IMR-90 (cell line): ENCODE results near the gene ARHGAP28. TPM values are rescaled to one million over a fixed set of nuclear protein-coding genes. Genes with fewer than 3 reads are reported as not detected.
A peak's percentile ranks its signal among the peaks of the same experiment; 100 is the strongest.

Experiments used
- ATAC-seq: fragments of 200-7000 bp; cut with Tn5 transposase; 2 replicates; pipeline ENCODE4 v1.9.1; 2020; ENCODE audit warnings: low read depth, mild to moderate bottlenecking, moderate library complexity
- BruUV-seq: library from RNA; stranded (reverse); fragments of 400-500 nt; replicated peaks from 2 replicates; lab custom pipeline; 2021; lab: Mats Ljungman, UMichigan
- CTCF ChIA-PET: fragments of 300-600 bp; formaldehyde crosslinking; extraction: SDS; loops from one replicate; lab custom pipeline; 2021; ENCODE audit warnings: antibody characterized with exemption; lab: Yijun Ruan, JAX
- POLR2A ChIA-PET: fragments of 300-600 bp; sonication (Branson Sonifier 250); formaldehyde crosslinking; loops from one replicate; lab custom pipeline; 2022; ENCODE audit warnings: antibody characterized with exemption; ENCODE audit not compliant: unreplicated experiment; lab: Charles Lee
- DNase-seq: peaks from one replicate; pipeline ENCODE4 v3.0.0; 2013
- H2AFZ ChIP-seq: replicated peaks from 2 replicates; pipeline ENCODE3; 2013; ENCODE audit warnings: low read length, mild to moderate bottlenecking; ENCODE audit not compliant: poor library complexity
- H2AK5ac ChIP-seq: 2 replicates; pipeline ENCODE4 v1.6.1; 2013; ENCODE audit warnings: low read depth, low read length, inconsistent platforms
- H2AK9ac ChIP-seq: replicated peaks from 2 replicates; pipeline ENCODE3; 2013; ENCODE audit warnings: mild to moderate bottlenecking, low read depth, low read length, moderate library complexity; ENCODE audit not compliant: poor library complexity
- H2BK120ac ChIP-seq: 2 replicates; pipeline ENCODE4 v1.6.1; 2013; ENCODE audit warnings: low read depth, low read length, inconsistent platforms
- H2BK15ac ChIP-seq: 3 replicates; pipeline ENCODE4 v1.6.1; 2013; ENCODE audit warnings: low read depth, low read length, inconsistent platforms
- H2BK20ac ChIP-seq: 2 replicates; pipeline ENCODE4 v1.6.1; 2013; ENCODE audit warnings: low read depth, mild to moderate bottlenecking, inconsistent platforms, low read length, moderate library complexity
- H2BK5ac ChIP-seq: 2 replicates; pipeline ENCODE4 v1.6.1; 2013; ENCODE audit warnings: mild to moderate bottlenecking, low read depth, low read length, inconsistent platforms; ENCODE audit not compliant: poor library complexity, severe bottlenecking
- H3K14ac ChIP-seq: replicated peaks from 2 replicates; pipeline ENCODE4 v1.6.1; 2013; ENCODE audit warnings: low read depth, low read length, inconsistent platforms
- H3K18ac ChIP-seq: 2 replicates; pipeline ENCODE4 v1.6.1; 2013; ENCODE audit warnings: low read depth, low read length, control low read depth
- H3K23ac ChIP-seq: 2 replicates; pipeline ENCODE4 v1.6.1; 2013; ENCODE audit warnings: low read depth, low read length, inconsistent platforms
- H3K27ac ChIP-seq: 2 replicates; pipeline ENCODE4 v1.5.1; 2013; ENCODE audit warnings: mild to moderate bottlenecking, control low read depth, low read length; ENCODE audit not compliant: insufficient read depth
- H3K27me3 ChIP-seq: 2 replicates; pipeline ENCODE4 v1.6.1; 2013; ENCODE audit warnings: low read length; ENCODE audit not compliant: control insufficient read depth, insufficient read depth
- H3K36me3 ChIP-seq: 2 replicates; pipeline ENCODE4 v1.6.1; 2013; ENCODE audit warnings: low read length, mixed read lengths; ENCODE audit not compliant: control insufficient read depth, insufficient read depth
- H3K4ac ChIP-seq: 2 replicates; pipeline ENCODE4 v1.6.1; 2013; ENCODE audit warnings: low read depth, low read length, inconsistent platforms
- H3K4me1 ChIP-seq: 2 replicates; pipeline ENCODE4 v1.6.1; 2013; ENCODE audit warnings: low read length, mixed read lengths; ENCODE audit not compliant: control insufficient read depth, insufficient read depth
- H3K4me2 ChIP-seq: 2 replicates; pipeline ENCODE4 v1.6.1; 2013; ENCODE audit warnings: low read depth, mild to moderate bottlenecking, control low read depth, low read length, moderate library complexity
- H3K4me3 ChIP-seq: 2 replicates; pipeline ENCODE4 v1.5.1; 2013; ENCODE audit warnings: low read depth, mild to moderate bottlenecking, control low read depth, low read length, moderate library complexity; ENCODE audit not compliant: insufficient read depth
- H3K56ac ChIP-seq: 2 replicates; pipeline ENCODE4 v1.6.1; 2013; ENCODE audit warnings: low read length, inconsistent platforms; ENCODE audit not compliant: insufficient read depth; ENCODE audit errors: extremely low read depth
- H3K79me1 ChIP-seq, 2 experiments: 2 replicates each; pipeline ENCODE4 v1.6.1; 2013; ENCODE audit warnings: low read length in 2 of 2, inconsistent platforms in 1 of 2, low read depth in 1 of 2
- H3K9ac ChIP-seq: 2 replicates; pipeline ENCODE4 v1.6.1; 2013; ENCODE audit warnings: low read depth, low read length, control low read depth
- H3K9me1 ChIP-seq: 2 replicates; pipeline ENCODE4 v1.6.1; 2013; ENCODE audit warnings: low read length, inconsistent platforms; ENCODE audit not compliant: insufficient read depth
- H3K9me3 ChIP-seq: 2 replicates; pipeline ENCODE4 v1.6.1; 2013; ENCODE audit warnings: low read length; ENCODE audit not compliant: control insufficient read depth, insufficient read depth
- H4K20me1 ChIP-seq: 2 replicates; pipeline ENCODE4 v1.6.1; 2013; ENCODE audit warnings: low read length, inconsistent platforms; ENCODE audit not compliant: insufficient read depth
- H4K5ac ChIP-seq: 2 replicates; pipeline ENCODE4 v1.6.1; 2013; ENCODE audit warnings: mild to moderate bottlenecking, low read depth, low read length, control low read depth
- H4K8ac ChIP-seq, 2 experiments: 2 replicates each; pipeline ENCODE4 v1.6.1; 2013; ENCODE audit warnings: low read depth in 2 of 2, low read length in 2 of 2, control low read depth in 1 of 2, inconsistent platforms in 1 of 2
- H4K91ac ChIP-seq: 2 replicates; pipeline ENCODE4 v1.6.1; 2013; ENCODE audit warnings: low read depth, low read length, inconsistent platforms; ENCODE audit not compliant: insufficient read depth
- BHLHE40 ChIP-seq: fragments of 150-350 bp; IDR thresholded peaks from 2 replicates; pipeline ENCODE4 v1.6.1; 2016; ENCODE audit warnings: mild to moderate bottlenecking, low read depth, low read length
- CEBPB ChIP-seq: IDR thresholded peaks from 2 replicates; pipeline ENCODE4 v1.6.1; 2012; ENCODE audit warnings: low read depth, low read length, improper control_type of control experiment
- MAFK ChIP-seq: IDR thresholded peaks from 2 replicates; pipeline ENCODE4 v1.6.1; 2012; ENCODE audit warnings: low read depth, low read length, improper control_type of control experiment
- MAZ ChIP-seq: IDR thresholded peaks from 2 replicates; pipeline ENCODE4 v1.6.1; 2012; ENCODE audit warnings: low read depth, mild to moderate bottlenecking, low read length, improper control_type of control experiment, moderate library complexity, borderline replicate concordance
- NFE2L2 ChIP-seq: fragments of 150-350 bp; IDR thresholded peaks from 2 replicates; pipeline ENCODE4 v1.6.1; 2016; ENCODE audit warnings: low read depth, mild to moderate bottlenecking, low read length
- POLR2A ChIP-seq: IDR thresholded peaks from 2 replicates; pipeline ENCODE4 v1.6.1; 2012; ENCODE audit warnings: mild to moderate bottlenecking, low read depth, low read length
- RAD21 ChIP-seq: IDR thresholded peaks from 2 replicates; pipeline ENCODE4 v1.6.1; 2012; ENCODE audit warnings: low read length, improper control_type of control experiment
- WGBS, 2 experiments: methylation state at CpG; one replicate each; pipeline versions ENCODE4 v1.1.5 to v1.1.7; 2013; ENCODE audit warnings: missing lambda C conversion rate in 2 of 2; ENCODE audit not compliant: insufficient read length in 1 of 2; ENCODE audit errors: extremely low coverage in 2 of 2; 5-methylcytosine and 5-hydroxymethylcytosine counted together
- dilution Hi-C: fragments of 300-500 bp; cut with HindIII; formaldehyde crosslinking; loops from one replicate; pipeline ENCODE4 v1.14.3; 2018; ENCODE audit warnings: low sequenced_read_pairs; ENCODE audit not compliant: unreplicated experiment
- in situ Hi-C: fragments of 300-500 bp; cut with MboI; formaldehyde crosslinking; loops from 3 replicates; pipeline ENCODE4 v1.14.3; 2019; ENCODE audit warnings: low sequenced_read_pairs, inconsistent platforms, mixed read lengths
- intact Hi-C: fragments of 100-400 bp; cut with micrococcal nuclease; formaldehyde crosslinking; loops from 2 replicates; pipeline ENCODE4 v1.10.0; 2022
- polyA plus RNA-seq, 3 experiments: library from polyadenylated mRNA; depleted of rRNA; stranded (reverse); fragments of >200 nt; gene quantifications; 2 replicates each; pipeline ENCODE4 v1.2.3, GENCODE V29; 2012; ENCODE audit warnings: low replicate concordance in 1 of 3
- total RNA-seq: library from RNA; depleted of rRNA; stranded (reverse); fragments of >200 nt; gene quantifications from 2 replicates; pipeline ENCODE4 v1.2.3, GENCODE V29; 2012
- TF ChIP-seq, protein P1 (sequence below): fragments of 150-350 bp; IDR thresholded peaks from 2 replicates; pipeline ENCODE4 v1.6.1; 2016; ENCODE audit warnings: low read depth, mild to moderate bottlenecking, low read length, moderate library complexity, borderline replicate concordance
- TF ChIP-seq, protein P2 (sequence below): conservative IDR thresholded peaks from 2 replicates; pipeline ENCODE4 v1.5.1; 2012; ENCODE audit warnings: mild to moderate bottlenecking, low read depth, low read length, improper control_type of control experiment

ARHGAP28 gene
- total and polyA plus RNA-seq, 2 of the 4 experiments (the other 2 are of a cell fraction): 1.8 to 3.8 TPM

DNA sequence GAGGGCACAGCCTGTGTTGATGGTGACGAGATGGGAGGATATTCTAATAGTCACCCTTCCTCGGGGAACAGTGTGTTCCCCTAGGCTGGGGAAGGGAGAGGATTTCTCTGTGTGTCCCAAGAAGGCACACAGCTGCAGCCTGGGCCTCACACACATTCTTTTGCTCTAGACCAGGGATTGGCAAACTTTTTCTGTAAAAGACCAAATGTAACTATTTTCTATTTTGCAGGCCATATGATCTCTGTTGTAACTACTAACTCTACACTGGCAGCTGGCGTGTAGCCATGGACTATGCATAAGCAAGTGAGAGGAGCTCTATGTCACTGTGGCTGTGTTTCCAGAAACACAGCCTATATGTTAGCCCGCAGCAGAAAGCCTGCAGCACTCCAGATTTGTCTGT is 65.8 kb downstream of the ARHGAP28 start:
- peak overlapping the region; percentile 64 for H3K9ac ChIP-seq
- H3K36me3 ChIP-seq: peaks cover 1% of the 10 kb centered on the region
- no peak for TF ChIP-seq NFE2L2
- TF ChIP-seq MAZ: no peak
- TF ChIP-seq, protein P1, sequence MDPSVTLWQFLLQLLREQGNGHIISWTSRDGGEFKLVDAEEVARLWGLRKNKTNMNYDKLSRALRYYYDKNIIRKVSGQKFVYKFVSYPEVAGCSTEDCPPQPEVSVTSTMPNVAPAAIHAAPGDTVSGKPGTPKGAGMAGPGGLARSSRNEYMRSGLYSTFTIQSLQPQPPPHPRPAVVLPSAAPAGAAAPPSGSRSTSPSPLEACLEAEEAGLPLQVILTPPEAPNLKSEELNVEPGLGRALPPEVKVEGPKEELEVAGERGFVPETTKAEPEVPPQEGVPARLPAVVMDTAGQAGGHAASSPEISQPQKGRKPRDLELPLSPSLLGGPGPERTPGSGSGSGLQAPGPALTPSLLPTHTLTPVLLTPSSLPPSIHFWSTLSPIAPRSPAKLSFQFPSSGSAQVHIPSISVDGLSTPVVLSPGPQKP: no peak
- TF ChIP-seq MAFK: no peak
- TF ChIP-seq POLR2A: no peak
- TF ChIP-seq BHLHE40: no peak
- TF ChIP-seq, protein P2, sequence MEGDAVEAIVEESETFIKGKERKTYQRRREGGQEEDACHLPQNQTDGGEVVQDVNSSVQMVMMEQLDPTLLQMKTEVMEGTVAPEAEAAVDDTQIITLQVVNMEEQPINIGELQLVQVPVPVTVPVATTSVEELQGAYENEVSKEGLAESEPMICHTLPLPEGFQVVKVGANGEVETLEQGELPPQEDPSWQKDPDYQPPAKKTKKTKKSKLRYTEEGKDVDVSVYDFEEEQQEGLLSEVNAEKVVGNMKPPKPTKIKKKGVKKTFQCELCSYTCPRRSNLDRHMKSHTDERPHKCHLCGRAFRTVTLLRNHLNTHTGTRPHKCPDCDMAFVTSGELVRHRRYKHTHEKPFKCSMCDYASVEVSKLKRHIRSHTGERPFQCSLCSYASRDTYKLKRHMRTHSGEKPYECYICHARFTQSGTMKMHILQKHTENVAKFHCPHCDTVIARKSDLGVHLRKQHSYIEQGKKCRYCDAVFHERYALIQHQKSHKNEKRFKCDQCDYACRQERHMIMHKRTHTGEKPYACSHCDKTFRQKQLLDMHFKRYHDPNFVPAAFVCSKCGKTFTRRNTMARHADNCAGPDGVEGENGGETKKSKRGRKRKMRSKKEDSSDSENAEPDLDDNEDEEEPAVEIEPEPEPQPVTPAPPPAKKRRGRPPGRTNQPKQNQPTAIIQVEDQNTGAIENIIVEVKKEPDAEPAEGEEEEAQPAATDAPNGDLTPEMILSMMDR: no peak
- TF ChIP-seq RAD21: no peak
- no peak for TF ChIP-seq CEBPB
- H3K9me3 ChIP-seq: no peaks in the 10 kb centered on the region
- H3K18ac ChIP-seq: peak overlapping the region; percentile 89; the same call in 1 of the 2 replicates
- dilution Hi-C loops: no loop called here
- H3K14ac ChIP-seq: 0 out of 2 replicates have a peak overlapping the region, but pooled peaks have one; percentile 20
- H3K4me2 ChIP-seq: peak overlapping the region; percentile 47; the same call in 1 of the 2 replicates
- H2BK20ac ChIP-seq: peak overlapping the region; percentile 15; the same call in 1 of the 2 replicates
- H2AFZ ChIP-seq: no peak overlapping the region
- no peak overlapping the region; the same call in 2 of the 3 replicates for H2BK15ac ChIP-seq
- peak overlapping the region; percentile 19 for H2BK5ac ChIP-seq
- peaks cover 9% of the 10 kb centered on the region; the same call in 1 of the 2 replicates for H3K4me1 ChIP-seq
- no peaks in the 10 kb centered on the region for H3K9me1 ChIP-seq
- ChIA-PET POLR2A (no interaction called here), CTCF (interaction anchor here (0.5 to 0.8 kb wide), 2 partner anchors 10 to 51 kb away, joined by 3 to 4 read pairs; no protein-coding TSS in a partner anchor)
- in situ Hi-C loops: no loop called here
- H3K79me1 ChIP-seq: no peaks in the 10 kb centered on the region
- ATAC-seq (peak; percentile 86), DNase-seq (peak; percentile 73)
- H4K5ac ChIP-seq: peak overlapping the region; percentile 84; the same call in 1 of the 2 replicates
- H3K27me3 ChIP-seq: no peaks in the 10 kb centered on the region
- no peak overlapping the region for H3K4me3 ChIP-seq
- H3K56ac ChIP-seq: no peak overlapping the region; the same call in 1 of the 2 replicates
- no peak overlapping the region for H4K91ac ChIP-seq
- peak overlapping the region; percentile 10; the same call in 1 of the 2 replicates for H2BK120ac ChIP-seq
- no peaks in the 10 kb centered on the region for H4K20me1 ChIP-seq
- H4K8ac ChIP-seq: peak overlapping the region in 1 of 2 experiments; percentile 73; a peak in 2 of 4 replicates
- H2AK9ac ChIP-seq: no peak overlapping the region
- peak overlapping the region; percentile 98; the same call in 1 of the 2 replicates for H3K27ac ChIP-seq
- H2AK5ac ChIP-seq: 0 out of 2 replicates have a peak overlapping the region, but pooled peaks have one; percentile 10
- intact Hi-C loops: loop anchor here (5.0 kb wide), 1 partner anchor 63 kb away; no protein-coding TSS in a partner anchor
- no CpG with 5 or more reads among the region's 4 CpGs for WGBS, 2 experiments
- peak overlapping the region; percentile 35 for H3K4ac ChIP-seq
- no TSS peak for BruUV-seq
- no peak overlapping the region for H3K23ac ChIP-seq
